ENCODE data around the gene AXIN2.

DNA sequence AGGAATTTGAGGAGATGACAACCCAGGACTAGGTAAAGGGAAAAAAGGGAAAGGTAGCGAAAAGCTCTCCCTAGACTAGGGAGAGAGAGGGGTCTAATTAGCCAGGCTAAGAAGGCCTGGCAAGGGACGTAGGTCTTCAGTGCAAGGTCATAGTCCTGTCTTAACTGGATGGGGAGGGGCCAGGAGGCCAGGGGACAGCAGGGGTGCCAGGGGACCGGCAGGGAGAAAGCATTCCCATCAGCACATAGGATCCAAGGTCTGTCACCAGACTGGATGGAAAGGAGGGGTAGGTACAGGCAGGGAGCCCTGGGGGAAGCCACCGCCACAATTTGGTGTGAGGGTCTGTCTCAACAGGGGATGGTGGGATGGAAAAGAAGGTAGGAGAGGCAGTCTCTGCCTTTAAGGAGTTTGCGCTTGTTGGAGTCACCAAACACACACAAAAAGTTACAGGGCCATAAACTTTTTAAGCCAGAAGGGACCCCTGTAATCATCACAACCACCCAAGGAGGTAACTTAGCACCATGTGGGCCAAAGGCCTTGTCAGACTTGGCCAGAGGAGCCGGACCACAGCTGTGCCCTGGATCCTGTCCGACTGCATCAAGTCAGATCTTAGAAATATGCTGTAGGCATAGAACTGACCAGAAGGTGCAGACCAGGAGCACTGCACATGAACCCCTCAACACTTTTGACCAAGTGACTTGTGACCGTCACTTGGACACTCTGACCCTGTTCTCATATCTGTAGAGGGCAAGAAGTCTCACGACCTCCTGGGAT lies 10.0 kb downstream of the AXIN2 start:
- TF ChIP-seq, protein P1, sequence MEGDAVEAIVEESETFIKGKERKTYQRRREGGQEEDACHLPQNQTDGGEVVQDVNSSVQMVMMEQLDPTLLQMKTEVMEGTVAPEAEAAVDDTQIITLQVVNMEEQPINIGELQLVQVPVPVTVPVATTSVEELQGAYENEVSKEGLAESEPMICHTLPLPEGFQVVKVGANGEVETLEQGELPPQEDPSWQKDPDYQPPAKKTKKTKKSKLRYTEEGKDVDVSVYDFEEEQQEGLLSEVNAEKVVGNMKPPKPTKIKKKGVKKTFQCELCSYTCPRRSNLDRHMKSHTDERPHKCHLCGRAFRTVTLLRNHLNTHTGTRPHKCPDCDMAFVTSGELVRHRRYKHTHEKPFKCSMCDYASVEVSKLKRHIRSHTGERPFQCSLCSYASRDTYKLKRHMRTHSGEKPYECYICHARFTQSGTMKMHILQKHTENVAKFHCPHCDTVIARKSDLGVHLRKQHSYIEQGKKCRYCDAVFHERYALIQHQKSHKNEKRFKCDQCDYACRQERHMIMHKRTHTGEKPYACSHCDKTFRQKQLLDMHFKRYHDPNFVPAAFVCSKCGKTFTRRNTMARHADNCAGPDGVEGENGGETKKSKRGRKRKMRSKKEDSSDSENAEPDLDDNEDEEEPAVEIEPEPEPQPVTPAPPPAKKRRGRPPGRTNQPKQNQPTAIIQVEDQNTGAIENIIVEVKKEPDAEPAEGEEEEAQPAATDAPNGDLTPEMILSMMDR (IDR thresholded peaks at IDR 0.05), result no peak
- no peak for TF ChIP-seq EP300 (IDR thresholded peaks at IDR 0.05)

Measured in tibial nerve (tissue), 4 donors.